H1 (cell line): ENCODE results near the gene PRKCZ.

Experiments used
- CHD2 ChIP-seq: IDR thresholded peaks from 2 replicates; pipeline ENCODE4 v1.6.1; 2012; ENCODE audit warnings: low read length, improper control_type of control experiment
- EP300 ChIP-seq, 2 experiments: IDR thresholded peaks; 1 replicate in 1 of 2; 2 replicates in 1 of 2; pipeline ENCODE4 v1.6.1; 2011 to 2012; ENCODE audit warnings: low read depth in 2 of 2, low read length in 2 of 2, mild to moderate bottlenecking in 2 of 2, borderline replicate concordance in 1 of 2, inconsistent platforms in 1 of 2, moderate library complexity in 1 of 2
- EZH2 ChIP-seq: fragments of 200-600 bp; sonication (generic); IDR thresholded peaks from 2 replicates; pipeline ENCODE4 v1.7.1; 2012; ENCODE audit warnings: low read depth, mild to moderate bottlenecking, moderate library complexity, low read length, inconsistent platforms; ENCODE audit not compliant: severe bottlenecking
- JUN ChIP-seq: IDR thresholded peaks from 2 replicates; pipeline ENCODE4 v1.6.1; 2011; ENCODE audit warnings: low read depth, mild to moderate bottlenecking, improper control_type of control experiment, low read length
- POLR2A ChIP-seq, 2 experiments: IDR thresholded peaks; 1 replicate in 1 of 2; 2 replicates in 1 of 2; pipeline ENCODE4 v1.6.1; 2011; ENCODE audit warnings: low read depth in 2 of 2, low read length in 2 of 2, mild to moderate bottlenecking in 2 of 2; ENCODE audit errors: control extremely low read depth in 1 of 2
- POLR2AphosphoS5 ChIP-seq: IDR thresholded peaks from 2 replicates; pipeline ENCODE4 v1.6.1; 2011; ENCODE audit warnings: low read depth, low read length
- RAD21 ChIP-seq, 2 experiments: IDR thresholded peaks in 1 of 2; conservative IDR thresholded peaks in 1 of 2; 2 replicates each; pipeline ENCODE4 v1.6.1; 2011; ENCODE audit warnings: low read depth in 2 of 2, low read length in 2 of 2, improper control_type of control experiment in 1 of 2, inconsistent platforms in 1 of 2, mild to moderate bottlenecking in 1 of 2, moderate library complexity in 1 of 2
- SAP30 ChIP-seq: fragments of 300-600 bp; sonication (generic); IDR thresholded peaks from 2 replicates; pipeline ENCODE4 v1.7.1; 2012; ENCODE audit warnings: low read length, moderate library complexity, mild to moderate bottlenecking, inconsistent platforms; ENCODE audit not compliant: insufficient read depth, insufficient replicate concordance
- TBP ChIP-seq: IDR thresholded peaks from 2 replicates; pipeline ENCODE4 v1.6.1; 2011; ENCODE audit warnings: low read depth, low read length, improper control_type of control experiment
- TEAD4 ChIP-seq: IDR thresholded peaks from 2 replicates; pipeline ENCODE4 v1.6.1; 2012; ENCODE audit warnings: low read depth, low read length, inconsistent platforms, mixed read lengths
- ZNF274 ChIP-seq: IDR thresholded peaks from 2 replicates; pipeline ENCODE4 v1.7.0; 2012; ENCODE audit warnings: low read length, borderline replicate concordance; ENCODE audit errors: extremely low read depth
- TF ChIP-seq, protein P1 (sequence below), 3 experiments: IDR thresholded peaks; 1 replicate in 2 of 3; 2 replicates in 1 of 3; pipeline versions ENCODE4 v1.5.1 to v1.6.1; 2011; ENCODE audit warnings: low read length in 3 of 3, mild to moderate bottlenecking in 3 of 3, inconsistent platforms in 2 of 3, low read depth in 1 of 3, moderate library complexity in 1 of 3; ENCODE audit not compliant: insufficient read depth in 1 of 3; ENCODE audit errors: control extremely low read depth in 1 of 3
- TF ChIP-seq, protein P2 (sequence below): IDR thresholded peaks from 2 replicates; pipeline ENCODE4 v1.6.1; 2012; ENCODE audit warnings: low read length, inconsistent platforms
- TF ChIP-seq, protein P3 (sequence below): IDR thresholded peaks from 2 replicates; pipeline ENCODE4 v1.6.1; 2012; ENCODE audit warnings: inconsistent platforms

DNA sequence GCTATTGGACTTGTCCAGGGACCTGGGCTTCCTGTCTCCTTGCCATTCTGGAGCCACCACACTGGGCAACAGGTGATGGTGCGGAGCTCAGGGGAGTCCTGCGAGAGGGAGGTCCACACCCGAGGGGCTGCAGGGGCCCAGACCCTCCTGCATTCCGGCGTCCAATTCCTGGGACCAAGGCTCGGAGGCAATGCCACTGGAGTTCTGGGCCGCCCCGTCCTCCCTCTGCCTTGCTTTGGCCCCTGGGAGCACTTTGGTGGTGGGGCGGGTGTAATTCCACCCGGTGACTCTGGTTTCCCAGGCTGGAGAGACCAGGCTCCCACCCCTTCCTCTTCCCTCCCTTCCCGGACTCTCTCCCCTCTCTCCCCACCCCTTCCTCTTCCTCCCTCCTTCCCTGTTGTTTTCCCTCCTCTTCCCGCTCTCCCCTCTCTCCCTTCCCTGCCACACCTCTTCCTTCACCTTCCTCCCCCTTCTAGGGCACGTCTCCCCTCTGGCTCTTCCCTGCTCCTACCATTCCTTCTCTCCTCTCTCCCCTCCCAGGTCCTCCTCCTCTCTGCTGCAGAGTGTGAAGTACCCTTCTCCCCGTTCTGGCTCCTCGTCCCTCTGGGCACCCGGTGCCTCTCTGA lies 2.0 kb downstream of the PRKCZ start:
- TF ChIP-seq, protein P1, sequence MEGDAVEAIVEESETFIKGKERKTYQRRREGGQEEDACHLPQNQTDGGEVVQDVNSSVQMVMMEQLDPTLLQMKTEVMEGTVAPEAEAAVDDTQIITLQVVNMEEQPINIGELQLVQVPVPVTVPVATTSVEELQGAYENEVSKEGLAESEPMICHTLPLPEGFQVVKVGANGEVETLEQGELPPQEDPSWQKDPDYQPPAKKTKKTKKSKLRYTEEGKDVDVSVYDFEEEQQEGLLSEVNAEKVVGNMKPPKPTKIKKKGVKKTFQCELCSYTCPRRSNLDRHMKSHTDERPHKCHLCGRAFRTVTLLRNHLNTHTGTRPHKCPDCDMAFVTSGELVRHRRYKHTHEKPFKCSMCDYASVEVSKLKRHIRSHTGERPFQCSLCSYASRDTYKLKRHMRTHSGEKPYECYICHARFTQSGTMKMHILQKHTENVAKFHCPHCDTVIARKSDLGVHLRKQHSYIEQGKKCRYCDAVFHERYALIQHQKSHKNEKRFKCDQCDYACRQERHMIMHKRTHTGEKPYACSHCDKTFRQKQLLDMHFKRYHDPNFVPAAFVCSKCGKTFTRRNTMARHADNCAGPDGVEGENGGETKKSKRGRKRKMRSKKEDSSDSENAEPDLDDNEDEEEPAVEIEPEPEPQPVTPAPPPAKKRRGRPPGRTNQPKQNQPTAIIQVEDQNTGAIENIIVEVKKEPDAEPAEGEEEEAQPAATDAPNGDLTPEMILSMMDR (IDR thresholded peaks at IDR 0.05; ENCODE audit: control extremely low read depth in 1 of 3, insufficient read depth in 1 of 3, low read depth in 1 of 3, low read length in 3 of 3), result no peak
- no peak for TF ChIP-seq EZH2
- TF ChIP-seq, protein P2, sequence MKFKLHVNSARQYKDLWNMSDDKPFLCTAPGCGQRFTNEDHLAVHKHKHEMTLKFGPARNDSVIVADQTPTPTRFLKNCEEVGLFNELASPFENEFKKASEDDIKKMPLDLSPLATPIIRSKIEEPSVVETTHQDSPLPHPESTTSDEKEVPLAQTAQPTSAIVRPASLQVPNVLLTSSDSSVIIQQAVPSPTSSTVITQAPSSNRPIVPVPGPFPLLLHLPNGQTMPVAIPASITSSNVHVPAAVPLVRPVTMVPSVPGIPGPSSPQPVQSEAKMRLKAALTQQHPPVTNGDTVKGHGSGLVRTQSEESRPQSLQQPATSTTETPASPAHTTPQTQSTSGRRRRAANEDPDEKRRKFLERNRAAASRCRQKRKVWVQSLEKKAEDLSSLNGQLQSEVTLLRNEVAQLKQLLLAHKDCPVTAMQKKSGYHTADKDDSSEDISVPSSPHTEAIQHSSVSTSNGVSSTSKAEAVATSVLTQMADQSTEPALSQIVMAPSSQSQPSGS, result no peak
- TF ChIP-seq, protein P3, sequence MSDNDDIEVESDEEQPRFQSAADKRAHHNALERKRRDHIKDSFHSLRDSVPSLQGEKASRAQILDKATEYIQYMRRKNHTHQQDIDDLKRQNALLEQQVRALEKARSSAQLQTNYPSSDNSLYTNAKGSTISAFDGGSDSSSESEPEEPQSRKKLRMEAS, result no peak
- TF ChIP-seq TEAD4, result no peak
- TF ChIP-seq SAP30, result no peak
- no peak for TF ChIP-seq POLR2AphosphoS5
- TF ChIP-seq RAD21 (IDR thresholded peaks at IDR 0.05 in 1 of 2, conservative IDR thresholded peaks at IDR 0.05 in 1 of 2; ENCODE audit: low read depth in 2 of 2, low read length in 2 of 2), result no peak
- no peak for TF ChIP-seq EP300 (IDR thresholded peaks at IDR 0.05; ENCODE audit: borderline replicate concordance in 1 of 2, low read depth in 2 of 2, low read length in 2 of 2)
- TF ChIP-seq JUN, result no peak
- TF ChIP-seq POLR2A (IDR thresholded peaks at IDR 0.05; ENCODE audit: control extremely low read depth in 1 of 2, low read depth in 2 of 2, low read length in 2 of 2), result no peak
- no peak for TF ChIP-seq ZNF274
- TF ChIP-seq TBP, result no peak
- no peak for TF ChIP-seq CHD2
